ENCODE results near the gene IFITM5. TPM values are rescaled to one million over a fixed set of nuclear protein-coding genes. Genes with fewer than 3 reads are reported as not detected.

IFITM5 gene
- total RNA-seq, 1 donor from 2014 or later = not detected

GRCh38 chr11:284105-285020, 15.0 kb downstream of the IFITM5 start:
- DNase-seq = no peak
- no peak for TF ChIP-seq CTCF (IDR thresholded peaks at IDR 0.05; ENCODE audit: partially characterized antibody, unreplicated experiment)
- Mint-ChIP-seq H3K4me1 (ENCODE audit: low read depth, unreplicated experiment) (peaks cover 3% of the 10 kb centered on the region), H3K27ac (ENCODE audit: unreplicated experiment) (no peak overlapping the region), H3K4me3 (ENCODE audit: unreplicated experiment) (no peak overlapping the region), H3K27me3 (ENCODE audit: unreplicated experiment) (peaks cover 20% of the 10 kb centered on the region), H3K36me3 (ENCODE audit: unreplicated experiment) (no peaks in the 10 kb centered on the region), H3K9me3 (ENCODE audit: unreplicated experiment) (peaks cover 13% of the 10 kb centered on the region)

- no peak overlapping the region for H3K27ac Mint-ChIP-seq (ENCODE audit: unreplicated experiment)
Observed at GRCh38 chr11:283405-284104, 15.8 kb downstream of the IFITM5 start.

GRCh38 chr11:282630-283360, 16.5 kb downstream of the IFITM5 start:
- peaks cover 3% of the 10 kb centered on the region for H3K4me1 Mint-ChIP-seq (ENCODE audit: low read depth, unreplicated experiment)
- TF ChIP-seq CTCF (IDR thresholded peaks at IDR 0.05; ENCODE audit: partially characterized antibody, unreplicated experiment) = no peak
- no peaks in the 10 kb centered on the region for H3K36me3 Mint-ChIP-seq (ENCODE audit: unreplicated experiment)
- peaks cover 25% of the 10 kb centered on the region for H3K27me3 Mint-ChIP-seq (ENCODE audit: unreplicated experiment)
- H3K9me3 Mint-ChIP-seq (ENCODE audit: unreplicated experiment) = peaks cover 13% of the 10 kb centered on the region
- peak overlapping the region; percentile 9 for H3K4me3 Mint-ChIP-seq (ENCODE audit: unreplicated experiment)
- DNase-seq = no peak
- no peak overlapping the region for H3K27ac Mint-ChIP-seq (ENCODE audit: unreplicated experiment)

More at GRCh38 chr11:283405-284104, 15.8 kb downstream of the IFITM5 start:
- no peaks in the 10 kb centered on the region for H3K36me3 Mint-ChIP-seq (ENCODE audit: unreplicated experiment)
- DNase-seq = no peak
- H3K9me3 Mint-ChIP-seq (ENCODE audit: unreplicated experiment) = peaks cover 13% of the 10 kb centered on the region
- no peak for TF ChIP-seq CTCF (IDR thresholded peaks at IDR 0.05; ENCODE audit: partially characterized antibody, unreplicated experiment)
- no peak overlapping the region for H3K4me3 Mint-ChIP-seq (ENCODE audit: unreplicated experiment)
- peaks cover 3% of the 10 kb centered on the region for H3K4me1 Mint-ChIP-seq (ENCODE audit: low read depth, unreplicated experiment)
- peaks cover 23% of the 10 kb centered on the region for H3K27me3 Mint-ChIP-seq (ENCODE audit: unreplicated experiment)

- Mint-ChIP-seq H3K27ac (ENCODE audit: unreplicated experiment) (no peak overlapping the region), H3K36me3 (ENCODE audit: unreplicated experiment) (no peaks in the 10 kb centered on the region), H3K4me1 (ENCODE audit: low read depth, unreplicated experiment) (peaks cover 3% of the 10 kb centered on the region), H3K27me3 (ENCODE audit: unreplicated experiment) (peaks cover 25% of the 10 kb centered on the region), H3K4me3 (ENCODE audit: unreplicated experiment) (no peak overlapping the region), H3K9me3 (ENCODE audit: unreplicated experiment) (peaks cover 13% of the 10 kb centered on the region)
- TF ChIP-seq CTCF (IDR thresholded peaks at IDR 0.05; ENCODE audit: partially characterized antibody, unreplicated experiment) = no peak
- DNase-seq = no peak
Observed at GRCh38 chr11:282171-282570, 17.2 kb downstream of the IFITM5 start.
